Common myeloid progenitor, CD34-positive (primary cell): ENCODE results near the gene ALG12.

ENCODE experiments used
- CTCF ChIA-PET: fragments of 350-600 bp; sonication (Branson Sonifier 250); formaldehyde crosslinking; loops from one replicate; lab custom pipeline; 2021; ENCODE audit warnings: antibody characterized with exemption; lab: Charles Lee
- POLR2A ChIA-PET: fragments of 350-600 bp; sonication (Branson Sonifier 250); formaldehyde crosslinking; loops from one replicate; lab custom pipeline; 2021; ENCODE audit warnings: antibody characterized with exemption; lab: Charles Lee
- DNase-seq, 3 donors: peaks; one replicate each; pipeline versions ENCODE4 v3.0.0 to v3.0.0-alpha.2; 2013
- H3K27ac ChIP-seq, 2 experiments: 1 replicate in 1 of 2; 2 replicates in 1 of 2; pipeline ENCODE4 v1.7.0; 2013; ENCODE audit warnings: inconsistent platforms in 2 of 2, low read length in 2 of 2, mild to moderate bottlenecking in 2 of 2, low read depth in 1 of 2, moderate library complexity in 1 of 2; ENCODE audit not compliant: severe bottlenecking in 2 of 2, insufficient read depth in 1 of 2, poor library complexity in 1 of 2
- H3K27me3 ChIP-seq, 5 experiments: replicated peaks in 2 of 5; 1 replicate in 3 of 5; 2 replicates in 2 of 5; pipeline versions ENCODE4 v1.6.1 to v1.7.0; 2013; ENCODE audit warnings: low read length in 4 of 5, mild to moderate bottlenecking in 2 of 5, moderate library complexity in 2 of 5, inconsistent platforms in 1 of 5; ENCODE audit not compliant: insufficient read depth in 5 of 5, control insufficient read depth in 4 of 5
- H3K36me3 ChIP-seq, 4 experiments: 1 replicate in 2 of 4; 2 replicates in 2 of 4; pipeline versions ENCODE4 v1.6.1 to v1.7.0; 2013; ENCODE audit warnings: low read length in 3 of 4, control low read depth in 1 of 4, mild to moderate bottlenecking in 1 of 4; ENCODE audit not compliant: control insufficient read depth in 4 of 4, insufficient read depth in 4 of 4
- H3K4me1 ChIP-seq, 4 experiments: 1 replicate in 3 of 4; 2 replicates in 1 of 4; pipeline versions ENCODE4 v1.6.1 to v1.7.1; 2013; ENCODE audit warnings: low read length in 3 of 4, mild to moderate bottlenecking in 3 of 4, control low read depth in 1 of 4, inconsistent platforms in 1 of 4, moderate library complexity in 1 of 4; ENCODE audit not compliant: control insufficient read depth in 4 of 4, insufficient read depth in 4 of 4; ENCODE audit errors: control extremely low read depth in 1 of 4
- H3K4me3 ChIP-seq, 7 experiments: 1 replicate in 4 of 7; 2 replicates in 3 of 7; pipeline versions ENCODE4 v1.5.1 to v1.7.0; 2013; ENCODE audit warnings: mild to moderate bottlenecking in 7 of 7, low read length in 6 of 7, moderate library complexity in 6 of 7, inconsistent platforms in 2 of 7, low read depth in 2 of 7, control low read depth in 1 of 7; ENCODE audit not compliant: insufficient read depth in 4 of 7, control insufficient read depth in 1 of 7; ENCODE audit errors: extremely low read depth in 1 of 7
- H3K9me3 ChIP-seq, 5 experiments: 1 replicate in 4 of 5; 2 replicates in 1 of 5; pipeline versions ENCODE4 v1.6.1 to v1.7.1; 2013; ENCODE audit warnings: low read length in 4 of 5, mild to moderate bottlenecking in 2 of 5, inconsistent platforms in 1 of 5, low read depth in 1 of 5, moderate library complexity in 1 of 5; ENCODE audit not compliant: control insufficient read depth in 4 of 5, insufficient read depth in 2 of 5; ENCODE audit errors: control extremely low read depth in 1 of 5
- WGBS: methylation state at CpG from one replicate; pipeline ENCODE4 v1.1.5; 2013; ENCODE audit not compliant: insufficient coverage; 5-methylcytosine and 5-hydroxymethylcytosine counted together

The ALG12 gene

DNA sequence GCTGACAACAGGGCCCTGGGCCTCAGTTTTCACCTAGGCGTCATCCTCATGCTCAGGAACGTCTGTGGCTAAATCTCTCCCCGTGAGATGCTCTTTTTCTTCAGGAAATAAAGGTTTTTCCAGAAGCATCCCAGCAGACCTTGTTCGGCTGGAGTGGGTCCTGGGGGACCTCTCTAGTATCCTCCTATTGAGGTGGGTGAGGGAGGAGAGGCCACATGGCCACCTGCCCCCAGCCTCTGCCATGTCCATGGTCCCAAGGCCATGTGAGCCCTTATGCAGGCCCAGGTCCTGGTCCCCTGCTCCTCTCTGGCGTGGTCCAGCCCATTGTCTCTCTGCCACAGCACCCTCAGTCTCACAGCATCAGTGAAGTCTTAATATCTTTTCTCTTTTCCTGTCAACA lies 22.0 kb downstream of the ALG12 start:
- Histone ChIP-seq H3K27me3 (no peaks in the 10 kb centered on the region), H3K27ac (no peak overlapping the region), H3K36me3 (peaks cover 9 to 49% (median 31%) of the 10 kb centered on the region in 4 experiments), H3K4me3 (no peak overlapping the region), H3K9me3 (peaks cover 0 to 27% (median 4%) of the 10 kb centered on the region in 5 experiments), H3K4me1 (no peaks in the 10 kb centered on the region)
- CTCF ChIA-PET, result interaction anchor here (1.6 kb wide), 1 partner anchor 11 kb away, joined by 3 read pairs; no protein-coding TSS in a partner anchor
- POLR2A ChIA-PET, result no interaction called here
- 94% methylated on average over 5 of the region's 5 CpGs for WGBS
- DNase-seq, result no peak

DNA sequence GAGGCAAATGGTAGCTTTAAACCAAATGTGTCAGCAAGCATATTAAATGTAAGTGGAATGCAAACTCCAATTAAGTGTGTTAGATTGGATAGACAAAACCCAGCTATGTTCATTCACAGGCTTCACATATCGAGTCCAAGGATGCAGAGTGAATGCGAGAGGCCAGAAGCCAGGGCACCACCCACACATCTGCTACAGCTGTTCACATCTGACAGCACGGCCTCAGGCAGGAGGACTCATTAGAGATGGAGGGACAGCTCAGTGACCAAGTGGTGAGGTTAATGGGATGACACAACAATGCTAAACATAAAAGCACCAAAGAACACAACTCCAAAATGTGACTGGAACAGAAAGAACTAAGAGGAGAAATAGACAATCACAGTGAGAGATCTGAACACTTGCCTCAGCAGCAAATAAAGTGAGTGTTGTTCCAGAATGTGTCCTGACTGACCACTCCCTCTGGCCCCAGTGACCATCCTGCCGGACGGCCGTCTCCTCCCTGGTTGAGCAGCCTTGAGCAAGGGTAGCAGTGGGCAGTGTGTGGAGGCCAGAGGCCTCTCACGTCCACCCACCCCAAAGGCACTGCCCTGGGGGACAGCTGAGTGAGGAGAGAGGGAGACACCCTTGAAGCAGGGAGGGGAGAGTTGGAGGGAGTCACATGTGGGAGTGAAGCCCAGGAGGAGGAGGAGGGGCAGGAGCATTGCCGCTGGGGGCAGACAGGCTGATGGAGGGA lies 23.8 kb downstream of the ALG12 start:
- H3K27me3 ChIP-seq, result no peaks in the 10 kb centered on the region
- no peaks in the 10 kb centered on the region for H3K4me1 ChIP-seq
- H3K36me3 ChIP-seq, result peaks cover 15 to 56% (median 33%) of the 10 kb centered on the region in 4 experiments
- H3K9me3 ChIP-seq, result peaks cover 5 to 43% (median 16%) of the 10 kb centered on the region in 5 experiments
- DNase-seq, result no peak
- H3K4me3 ChIP-seq, result no peak overlapping the region
- no peak overlapping the region for H3K27ac ChIP-seq
- CTCF ChIA-PET, result interaction anchor here (0.8 to 1.6 kb wide), 3 partner anchors 9 to 19 kb away, joined by 3 read pairs; no protein-coding TSS in a partner anchor
- 100% methylated on average over 3 of the region's 8 CpGs for WGBS
- POLR2A ChIA-PET, result interaction anchor here (0.8 kb wide), 1 partner anchor 25 kb away, joined by 3 read pairs; no protein-coding TSS in a partner anchor

DNA sequence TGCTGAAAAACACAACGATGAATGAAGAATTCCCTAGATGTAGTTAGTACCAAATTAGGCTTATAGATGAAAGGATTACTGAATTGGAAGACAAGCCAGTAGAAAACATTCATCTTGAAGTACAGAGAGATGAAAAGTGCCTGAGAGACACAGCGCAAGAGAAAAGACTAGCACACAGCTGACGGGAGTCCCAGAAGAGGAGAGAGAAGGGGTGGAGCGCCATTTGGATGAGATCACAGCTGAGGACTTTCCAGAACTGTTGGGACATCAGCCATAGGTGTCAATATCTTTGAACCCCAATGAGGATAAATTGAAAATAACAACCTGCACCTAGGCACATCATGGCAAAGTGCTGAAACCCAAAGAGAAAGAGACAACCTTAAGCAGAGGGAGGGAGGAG lies 25.2 kb downstream of the ALG12 start:
- DNase-seq, result no peak
- H3K27ac ChIP-seq, result no peak overlapping the region
- CTCF ChIA-PET, result interaction anchor here (1.6 kb wide), 1 partner anchor 16 kb away, joined by 5 read pairs; no protein-coding TSS in a partner anchor
- H3K27me3 ChIP-seq, result no peaks in the 10 kb centered on the region
- H3K36me3 ChIP-seq, result peaks cover 25 to 67% (median 42%) of the 10 kb centered on the region in 4 experiments
- WGBS, result 75% methylated on average over 4 of the region's 4 CpGs
- no peaks in the 10 kb centered on the region for H3K4me1 ChIP-seq
- no peak overlapping the region for H3K4me3 ChIP-seq
- POLR2A ChIA-PET, result no interaction called here
- peaks cover 9 to 54% (median 22%) of the 10 kb centered on the region in 5 experiments for H3K9me3 ChIP-seq

DNA sequence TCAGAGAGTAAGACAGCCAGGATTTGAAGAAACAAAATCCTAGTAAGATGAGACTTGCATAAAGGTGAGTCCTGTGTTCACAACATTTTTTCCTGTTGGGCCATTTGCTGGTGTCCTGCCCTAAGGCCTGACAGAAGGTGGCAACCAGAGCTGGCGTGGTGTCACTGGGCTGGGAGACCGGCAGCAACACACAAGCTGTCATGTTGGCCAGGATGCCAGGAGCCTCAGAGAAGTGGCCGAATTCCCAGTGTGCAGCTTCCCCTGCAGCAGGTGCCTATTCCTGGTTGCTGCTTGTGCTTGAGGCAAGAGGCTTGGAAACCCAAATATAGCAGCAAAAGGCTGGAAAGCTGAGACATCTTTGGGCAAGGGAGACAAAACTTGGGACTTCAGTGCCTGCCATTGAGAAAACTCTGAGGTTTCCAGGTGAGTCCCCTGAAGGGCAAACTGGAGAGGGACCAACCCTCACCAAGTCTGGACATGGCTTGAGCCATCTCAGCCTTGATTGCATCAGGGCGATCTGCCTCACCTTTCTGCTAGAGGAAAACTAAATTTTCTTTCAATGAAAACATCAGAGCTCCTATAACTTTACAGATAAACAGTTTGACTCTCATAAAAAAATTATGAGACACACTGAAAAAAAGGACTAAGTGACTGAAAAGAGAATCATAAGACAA lies 25.9 kb downstream of the ALG12 start:
- H3K27ac ChIP-seq, result no peak overlapping the region
- H3K4me1 ChIP-seq, result no peaks in the 10 kb centered on the region
- no peaks in the 10 kb centered on the region for H3K27me3 ChIP-seq
- WGBS, result 100% methylated on average over 3 of the region's 4 CpGs
- no peak overlapping the region for H3K4me3 ChIP-seq
- ChIA-PET CTCF (interaction anchor here (1.1 to 1.6 kb wide), 2 partner anchors 15 to 22 kb away, joined by 3 to 5 read pairs; no protein-coding TSS in a partner anchor), POLR2A (no interaction called here)
- DNase-seq, result no peak
- H3K9me3 ChIP-seq, result peaks cover 9 to 54% (median 25%) of the 10 kb centered on the region in 5 experiments
- H3K36me3 ChIP-seq, result peaks cover 28 to 71% (median 48%) of the 10 kb centered on the region in 4 experiments

DNA sequence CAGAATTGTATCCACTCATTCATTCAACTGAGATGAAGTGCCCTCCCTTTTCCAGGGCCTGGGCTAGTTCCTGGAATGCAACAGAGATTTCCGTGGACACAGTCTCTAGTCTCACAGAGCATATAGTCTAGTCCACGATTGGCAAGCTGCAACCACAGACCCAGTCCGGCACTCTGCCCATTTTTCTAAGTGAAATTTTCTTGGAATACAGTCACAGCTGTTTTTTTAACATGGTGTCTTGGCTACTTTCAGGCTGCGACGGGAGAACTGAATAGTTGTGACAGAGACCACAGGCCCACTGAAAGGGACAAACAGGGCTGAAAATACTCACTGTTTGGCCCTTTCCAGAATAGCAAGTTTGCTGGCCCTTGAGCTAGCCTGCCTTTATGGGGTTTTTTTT lies 29.2 kb downstream of the ALG12 start:
- Histone ChIP-seq H3K27me3 (no peaks in the 10 kb centered on the region), H3K4me1 (no peaks in the 10 kb centered on the region), H3K27ac (no peak overlapping the region), H3K36me3 (peaks cover 38 to 91% (median 72%) of the 10 kb centered on the region in 4 experiments), H3K9me3 (peaks cover 9 to 54% (median 30%) of the 10 kb centered on the region in 5 experiments), H3K4me3 (no peak overlapping the region)
- WGBS, result 95% methylated on average over 3 of the region's 5 CpGs
- ChIA-PET CTCF (interaction anchor here (0.7 to 1.2 kb wide), 2 partner anchors 11 to 12 kb away, joined by 3 read pairs; no protein-coding TSS in a partner anchor), POLR2A (no interaction called here)
- DNase-seq, result no peak

GRCh38 chr22:49887702-49888101 lies 30.5 kb downstream of the ALG12 start:
- Histone ChIP-seq H3K27ac (no peak overlapping the region), H3K36me3 (peaks cover 38 to 96% (median 73%) of the 10 kb centered on the region in 4 experiments), H3K4me1 (no peaks in the 10 kb centered on the region), H3K4me3 (no peak overlapping the region), H3K27me3 (no peaks in the 10 kb centered on the region), H3K9me3 (peaks cover 7 to 47% (median 27%) of the 10 kb centered on the region in 5 experiments)
- ChIA-PET POLR2A (interaction anchor here (0.6 kb wide), 1 partner anchor 501 kb away, joined by 3 read pairs; no protein-coding TSS in a partner anchor), CTCF (interaction anchor here (0.7 to 0.9 kb wide), 3 partner anchors 10 to 27 kb away, joined by 3 read pairs; no protein-coding TSS in a partner anchor)
- no peak for DNase-seq
- 100% methylated on average over 4 of the region's 9 CpGs for WGBS
